GM21360 (cell line): ENCODE measurements around the gene MSI2.
"Not testable (repeated sequence)": the region's sequence is repeated elsewhere in the genome, so short reads cannot be mapped to it uniquely, and the experiment has no call there.

ENCODE experiments used
- ATAC-seq: cut with Tn5 transposase; IDR thresholded peaks from one replicate; pipeline ENCODE4 v1.9.1; 2021; ENCODE audit warnings: mild to moderate bottlenecking, moderate library complexity; ENCODE audit not compliant: unreplicated experiment

The MSI2 gene

DNA sequence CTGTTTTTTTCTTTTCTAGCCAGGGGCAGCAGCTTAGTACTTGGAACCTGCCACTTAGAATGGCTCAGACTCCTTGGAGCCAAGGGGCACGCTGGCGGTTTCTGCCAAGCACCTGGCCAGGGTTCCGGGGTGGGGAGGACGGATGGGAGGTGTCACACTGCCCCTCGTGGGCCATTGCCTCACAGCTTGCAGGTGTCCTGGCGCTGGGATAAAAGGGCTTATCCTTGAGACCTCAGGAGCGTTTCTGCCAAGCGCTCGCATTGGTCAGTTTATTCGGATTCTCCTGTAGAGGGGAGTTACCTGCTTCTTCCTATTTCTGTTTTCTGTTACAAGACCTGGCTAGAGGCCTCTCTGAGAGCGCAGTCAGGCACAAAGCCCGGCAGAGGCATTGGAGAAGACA is 234.6 kb downstream of the MSI2 start:
- ATAC-seq = no peak

DNA sequence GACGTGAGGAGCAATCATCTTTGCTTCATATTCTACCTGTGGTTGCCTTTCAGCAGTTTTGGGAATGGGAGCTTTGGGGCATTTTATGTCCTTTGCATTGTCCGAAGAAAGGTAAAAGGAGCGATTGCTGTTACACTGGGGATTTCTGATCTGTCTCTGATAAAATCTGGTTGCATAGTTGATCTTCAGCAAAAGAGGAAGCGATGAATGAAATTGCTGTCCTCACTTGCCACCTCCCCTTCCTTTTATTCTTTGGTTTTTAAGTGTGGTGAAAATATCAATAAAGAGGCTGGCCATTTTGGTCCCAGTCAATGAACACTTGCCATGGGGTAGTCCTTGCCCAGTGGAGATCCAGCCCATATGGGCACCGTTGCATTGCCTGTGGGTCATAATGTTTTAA is 236.8 kb downstream of the MSI2 start:
- ATAC-seq = no peak

DNA sequence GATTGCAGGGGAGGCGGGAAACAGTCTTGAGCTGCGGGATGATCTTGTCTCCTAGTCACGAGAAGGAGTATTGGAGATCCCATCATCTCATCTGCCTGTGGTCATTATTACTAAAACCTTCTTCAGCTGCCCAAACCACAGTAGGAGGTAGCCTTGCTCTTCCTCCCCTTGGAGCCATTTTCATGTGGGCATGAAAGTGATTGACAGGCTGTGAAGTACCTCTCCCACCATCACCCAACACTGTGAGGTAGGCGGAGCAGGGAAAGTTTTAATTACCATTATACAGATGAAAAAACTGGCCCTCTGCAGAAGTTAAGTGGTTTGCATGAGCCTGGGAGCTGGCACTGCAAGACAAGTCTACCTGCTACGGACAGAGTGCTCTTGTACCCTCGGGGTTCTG is 237.3 kb downstream of the MSI2 start:
- ATAC-seq = no peak

DNA sequence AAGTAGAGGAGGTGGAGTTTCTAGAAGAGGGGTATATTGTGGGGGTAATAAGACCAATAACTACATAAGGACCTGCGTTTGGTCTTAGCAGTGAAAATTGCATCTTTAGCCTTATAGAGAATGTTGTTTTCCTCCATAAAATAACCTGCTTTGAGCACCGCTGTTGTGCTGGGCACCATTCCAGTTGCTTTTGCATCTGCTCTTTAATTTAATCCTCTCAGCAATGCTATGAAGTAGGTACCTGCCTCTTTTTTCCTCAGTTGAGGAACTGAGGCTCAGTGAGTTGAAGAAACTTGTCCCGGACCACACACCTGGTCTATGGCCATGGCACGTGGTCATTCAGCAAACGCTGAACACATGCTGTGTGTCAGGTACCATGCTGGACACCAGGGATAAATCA is 238.1 kb downstream of the MSI2 start:
- ATAC-seq = no peak

DNA sequence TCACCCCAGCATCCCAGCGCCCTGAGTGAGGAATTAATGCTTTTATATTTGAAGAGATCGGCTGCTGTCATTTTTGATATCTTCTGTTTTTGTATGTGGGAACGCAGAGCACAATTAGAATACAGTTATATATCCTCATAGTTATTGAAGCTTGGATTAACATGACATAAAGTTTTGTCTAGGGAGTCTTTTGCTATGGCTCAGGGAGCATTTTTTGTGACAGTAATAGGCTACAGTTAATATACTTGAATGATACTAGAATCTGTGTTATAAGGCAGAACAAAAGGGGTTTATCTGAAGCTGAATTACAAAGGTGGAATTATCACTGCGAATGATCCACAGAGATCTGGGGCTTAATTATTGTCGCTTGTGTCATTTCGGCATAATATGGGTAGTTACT is 239.4 kb downstream of the MSI2 start:
- no peak for ATAC-seq

DNA sequence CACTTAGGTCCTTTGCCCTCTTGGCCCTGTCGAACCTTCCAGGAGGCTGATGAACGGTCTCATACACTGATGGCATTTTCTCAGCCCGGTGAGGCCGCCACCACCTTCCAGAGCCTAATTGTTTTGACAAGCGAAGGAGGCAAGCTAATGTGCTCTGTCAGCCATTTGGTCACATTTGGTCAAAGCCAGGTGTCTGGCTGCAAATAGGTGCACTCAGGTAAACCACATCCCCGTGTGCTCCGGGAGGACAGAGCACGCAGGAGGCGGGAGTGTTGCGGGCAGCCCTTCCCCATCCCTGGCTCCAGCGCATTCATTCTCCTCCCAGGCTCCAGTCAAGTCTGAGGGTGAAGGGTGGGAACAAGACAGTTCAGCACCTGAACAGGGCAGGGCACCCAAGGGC is 240.1 kb downstream of the MSI2 start:
- ATAC-seq = no peak

DNA sequence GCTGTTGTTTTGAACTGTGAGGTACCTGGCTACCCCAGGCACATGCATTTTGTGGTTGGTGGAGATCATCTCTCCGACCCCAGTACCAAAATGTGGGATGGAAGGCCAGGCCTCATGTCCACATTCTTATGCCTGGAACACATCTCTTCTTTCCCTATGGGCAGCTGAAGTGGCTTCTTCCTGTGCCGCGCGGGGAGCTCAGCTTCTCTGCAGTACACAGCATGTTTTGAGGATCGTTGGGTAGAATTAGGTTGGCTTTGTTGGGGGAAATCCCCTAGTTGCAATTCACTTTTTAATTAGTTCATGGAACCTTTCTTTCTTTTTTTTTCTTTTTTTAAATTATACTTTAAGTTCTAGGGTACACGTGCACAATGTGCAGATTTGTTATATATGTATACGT is 242.1 kb downstream of the MSI2 start:
- ATAC-seq = no peak

DNA sequence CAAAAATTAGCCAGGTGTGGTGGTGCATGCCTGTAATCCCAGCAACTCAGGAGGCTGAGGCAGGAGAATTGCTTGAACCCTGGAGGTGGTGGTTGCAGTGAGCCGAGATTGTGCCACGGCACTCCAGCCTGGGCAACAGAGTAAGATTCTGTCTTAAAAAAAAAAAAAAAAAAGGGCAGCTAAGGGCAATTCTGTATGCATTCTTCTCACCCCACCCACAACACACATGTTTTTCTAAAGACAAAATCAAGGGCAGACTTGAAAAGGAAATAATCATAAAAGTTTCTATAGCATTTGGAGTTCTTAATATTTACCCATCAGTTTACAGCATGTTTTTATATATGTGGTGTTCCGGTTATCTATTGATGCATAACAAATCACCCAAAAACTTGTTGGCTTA is 242.9 kb downstream of the MSI2 start:
- not testable (repeated sequence) for ATAC-seq

DNA sequence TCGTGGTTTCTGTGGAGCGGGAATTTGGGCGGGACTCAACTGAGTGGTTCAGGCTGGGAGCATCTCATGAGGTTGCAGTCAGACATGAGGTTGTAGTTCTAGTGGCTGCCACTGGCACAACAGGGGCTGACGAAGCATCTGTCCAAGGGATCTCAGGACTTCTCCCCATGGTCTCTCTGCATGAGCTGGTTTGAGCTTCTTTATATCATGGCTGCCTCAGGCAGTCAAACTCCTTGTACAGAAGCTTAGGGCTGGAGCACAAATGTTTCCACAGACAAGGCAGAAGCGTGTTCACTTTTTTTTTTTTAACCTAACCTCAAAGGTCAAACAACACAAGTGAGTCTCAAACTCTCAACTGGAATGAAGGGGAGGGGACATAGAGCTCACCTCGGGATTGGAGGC is 243.3 kb downstream of the MSI2 start:
- no peak for ATAC-seq

DNA sequence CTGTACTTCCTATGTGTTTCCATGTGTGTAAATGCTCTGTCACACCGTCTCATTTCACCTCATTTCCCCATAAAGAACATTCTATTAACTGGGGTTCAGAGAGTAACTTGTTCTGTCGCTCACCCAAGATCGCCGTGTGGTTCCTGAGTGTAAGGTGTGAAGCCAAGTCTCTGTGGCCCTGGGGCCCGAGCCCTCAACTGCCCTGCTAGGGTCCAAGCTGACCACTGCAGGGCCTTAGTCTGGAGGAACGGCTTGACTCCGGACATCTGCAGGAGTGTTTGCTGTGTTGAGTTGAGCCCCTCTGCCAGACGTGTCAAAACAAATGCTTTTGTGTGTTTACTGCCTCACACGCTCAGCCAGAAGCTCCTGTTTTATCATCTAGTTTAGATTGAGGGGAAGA is 244.7 kb downstream of the MSI2 start:
- ATAC-seq = no peak

DNA sequence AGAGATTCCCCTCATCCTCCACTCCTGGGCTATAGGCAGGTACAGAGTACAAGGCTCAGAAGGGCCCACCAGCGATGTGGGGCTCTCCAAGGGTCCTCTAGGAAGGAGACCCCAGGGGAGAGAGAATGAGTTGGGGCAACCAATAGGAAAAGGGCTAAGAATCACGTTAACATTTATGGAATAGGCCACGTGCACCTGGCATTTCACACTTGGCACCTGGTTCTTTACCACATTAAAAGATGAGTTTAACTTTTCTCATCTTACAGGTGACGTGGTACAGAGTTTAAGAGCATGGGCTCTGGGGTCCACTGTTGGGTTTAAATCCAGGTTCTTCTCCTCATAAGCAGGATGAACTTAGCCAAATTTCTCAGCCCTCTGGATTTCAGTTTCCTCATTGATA is 245.7 kb downstream of the MSI2 start:
- no peak for ATAC-seq

DNA sequence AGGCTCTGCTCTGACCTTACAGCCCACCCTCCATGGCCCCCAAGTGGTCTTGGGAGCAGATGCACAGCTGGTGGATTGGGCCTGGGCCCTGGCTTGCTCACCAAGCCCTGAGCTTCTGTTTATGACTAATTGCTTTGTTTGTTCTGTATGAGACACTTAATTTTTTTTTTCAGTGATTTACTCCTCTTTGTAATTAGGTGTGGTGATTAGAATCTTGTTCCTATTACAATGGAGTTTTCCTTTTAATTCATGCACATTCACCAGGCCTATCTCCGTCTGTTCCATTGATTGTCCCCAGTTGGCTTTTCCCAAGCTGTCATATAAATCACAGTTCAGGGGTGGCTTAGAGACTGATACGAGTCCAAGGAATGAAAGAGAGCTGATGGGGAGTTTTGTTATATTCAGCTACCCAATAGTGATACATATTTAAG is 246.5 kb downstream of the MSI2 start:
- no peak for ATAC-seq

DNA sequence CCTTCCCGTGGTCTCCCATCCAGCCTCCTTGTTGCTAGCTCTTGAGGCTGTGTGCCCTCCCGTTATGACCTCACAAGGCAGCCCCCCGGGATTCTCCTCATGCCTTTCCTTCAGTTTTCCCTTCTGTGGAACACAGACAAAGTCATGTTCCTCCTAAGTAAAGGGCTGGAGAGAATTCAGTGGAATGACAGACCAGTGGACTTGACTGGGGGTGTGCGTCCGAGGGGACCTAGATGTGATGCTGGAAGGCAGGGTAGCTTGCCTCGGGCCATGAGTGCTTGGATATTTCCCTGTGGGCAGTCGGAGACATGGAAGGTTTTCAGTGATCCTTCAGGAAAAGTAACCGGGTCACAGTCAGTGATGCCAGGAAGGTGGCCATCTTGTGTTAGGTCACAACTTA is 247.9 kb downstream of the MSI2 start:
- no peak for ATAC-seq

DNA sequence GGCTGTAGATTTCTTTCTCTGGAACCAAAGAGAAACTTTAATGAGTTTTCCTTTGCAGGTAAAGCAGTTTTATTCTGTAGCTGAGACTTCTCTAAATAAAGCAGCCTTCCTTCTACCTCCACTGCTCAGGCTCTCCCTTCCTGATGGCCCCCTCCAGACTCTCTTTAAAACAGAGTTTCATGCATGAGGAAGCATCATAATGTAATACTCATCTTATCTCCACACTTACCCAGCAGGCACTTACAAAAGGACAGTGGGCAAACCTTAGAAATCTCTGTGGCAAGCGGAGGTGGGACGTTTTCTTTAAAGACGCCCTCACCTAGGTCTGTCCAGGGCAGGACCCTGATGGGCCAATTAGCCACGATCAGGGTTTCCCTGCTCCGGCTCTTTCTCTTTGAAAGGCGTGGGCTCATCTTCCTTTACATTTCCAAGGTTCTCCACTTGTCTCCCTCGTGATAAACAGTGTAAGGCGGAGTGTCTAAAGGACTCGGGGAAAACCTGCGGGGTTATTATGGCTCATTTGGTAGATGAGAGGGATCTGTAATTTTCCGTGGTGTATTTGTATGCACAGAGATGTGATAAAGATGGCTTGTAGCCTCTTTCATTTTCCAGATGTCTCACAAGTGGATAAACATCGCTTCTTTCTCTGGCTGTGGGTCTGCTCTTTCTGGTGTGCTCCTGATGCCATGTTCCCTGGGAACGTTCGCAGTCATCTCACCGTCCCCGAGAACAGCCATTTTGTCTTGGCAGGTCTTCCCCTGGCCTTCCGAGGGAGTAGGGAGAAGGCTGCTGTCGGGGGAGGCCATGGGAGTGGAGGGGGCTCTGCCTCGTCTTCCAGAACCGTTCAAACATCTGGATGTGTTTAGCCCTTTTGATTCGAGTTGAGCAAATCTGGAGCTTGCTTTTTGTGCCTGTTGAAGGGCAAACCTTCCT is 249.8 kb downstream of the MSI2 start:
- ATAC-seq = no peak

DNA sequence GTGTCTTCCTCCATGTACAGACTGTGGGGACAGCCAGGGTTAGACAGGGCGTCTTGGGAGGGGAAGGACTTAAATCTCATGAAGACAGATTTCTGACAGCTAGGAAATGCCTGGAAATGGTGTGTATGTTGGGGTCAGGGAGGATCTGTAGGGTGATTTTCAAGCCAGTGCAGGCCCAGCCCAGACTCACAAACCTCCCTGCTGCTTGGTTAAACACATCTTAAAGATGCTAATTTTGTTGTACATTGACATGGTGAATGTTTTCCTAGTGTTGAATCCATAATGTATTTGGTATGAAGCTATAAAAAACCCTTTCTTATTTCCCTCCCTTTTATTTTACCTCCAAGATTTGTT is 250.4 kb downstream of the MSI2 start:
- ATAC-seq = no peak

DNA sequence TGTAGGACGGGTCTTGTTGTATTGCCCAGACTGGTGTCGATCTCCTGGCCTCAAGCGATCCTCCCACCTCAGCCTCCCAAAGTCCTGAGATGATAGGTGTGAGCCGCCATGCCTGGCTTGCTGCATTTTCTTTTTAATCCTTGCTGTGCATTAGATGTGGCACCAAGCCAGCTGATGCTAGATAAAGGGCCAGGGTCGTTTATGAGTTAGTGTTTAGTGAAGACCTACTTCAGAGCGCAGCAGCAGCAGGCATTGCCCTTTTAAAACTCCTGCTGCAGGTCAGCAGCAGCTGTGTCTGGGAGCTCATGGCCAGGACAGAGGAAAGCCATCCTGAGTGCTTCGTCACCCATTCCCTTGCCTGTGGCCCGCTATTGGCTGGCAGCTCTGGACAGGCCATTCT is 251.5 kb downstream of the MSI2 start:
- ATAC-seq = no peak

DNA sequence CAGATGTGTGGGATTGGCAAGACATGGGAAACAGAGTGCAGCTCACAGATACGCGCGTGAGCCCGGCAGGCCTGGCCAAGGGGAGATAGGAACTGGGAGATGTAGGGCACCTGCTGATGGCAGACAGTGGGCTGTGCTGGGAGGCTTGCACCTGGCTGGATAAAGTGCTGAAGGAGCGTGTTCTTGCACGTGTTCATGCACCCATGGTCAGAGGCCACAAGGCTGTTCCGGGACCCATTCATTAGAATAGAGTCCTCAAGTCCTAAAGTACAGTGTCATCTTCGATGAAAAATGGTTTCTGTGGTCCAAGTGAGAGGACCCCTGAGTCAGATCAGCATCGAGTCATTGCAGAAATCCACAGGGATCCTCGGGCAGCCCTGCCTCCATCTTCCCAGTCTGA is 252.3 kb downstream of the MSI2 start:
- ATAC-seq = no peak

DNA sequence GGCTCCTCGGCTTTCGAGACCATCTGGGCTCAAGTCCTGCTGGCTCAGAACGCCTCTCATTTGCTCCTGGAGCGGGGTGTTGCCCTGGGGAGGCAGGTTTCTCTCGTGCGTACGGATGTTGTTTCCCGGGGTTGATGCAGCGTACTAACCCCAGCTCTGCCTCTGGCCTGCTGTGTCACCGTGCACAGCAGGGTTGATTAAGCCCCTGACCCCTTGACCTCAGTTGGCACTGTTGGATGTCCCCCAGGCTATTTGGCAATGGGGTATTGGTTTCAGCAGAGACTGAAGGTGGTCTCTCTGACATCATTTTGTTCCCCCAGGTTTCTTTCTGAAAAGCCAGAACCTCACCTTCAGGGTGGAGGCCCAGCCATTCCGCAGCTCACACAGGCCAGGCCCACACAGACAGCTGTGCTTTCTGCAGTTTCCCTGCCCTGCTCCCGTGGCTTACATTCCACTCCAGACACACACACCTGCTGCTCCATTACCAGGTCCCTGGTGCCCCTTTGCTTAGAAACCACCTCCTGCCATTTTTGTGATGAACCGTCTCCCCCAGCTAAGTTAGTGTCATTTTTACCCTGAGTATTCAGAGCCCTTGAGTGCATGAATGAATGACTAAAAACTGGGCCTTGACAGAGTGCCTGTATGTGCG is 255.3 kb downstream of the MSI2 start:
- no peak for ATAC-seq

DNA sequence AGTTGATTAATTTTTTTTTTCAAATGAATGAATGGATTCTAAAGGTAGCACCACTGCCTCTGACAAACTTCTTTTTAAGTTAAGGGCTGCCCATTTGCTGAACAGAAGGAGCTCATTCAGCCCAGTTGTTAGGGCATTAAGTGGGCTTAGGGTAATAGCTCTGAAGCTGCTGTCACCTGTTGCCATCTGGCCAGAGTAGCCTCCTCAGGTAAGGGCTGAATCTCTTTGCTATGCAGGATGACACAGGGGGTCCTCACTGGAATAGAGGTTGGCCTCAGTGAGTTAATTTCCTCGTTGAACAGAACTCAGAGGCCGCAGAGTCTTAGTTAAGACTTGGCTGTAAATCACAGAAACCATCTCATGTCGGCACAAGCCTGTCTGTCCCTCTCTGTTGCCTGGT is 255.9 kb downstream of the MSI2 start:
- ATAC-seq = no peak

DNA sequence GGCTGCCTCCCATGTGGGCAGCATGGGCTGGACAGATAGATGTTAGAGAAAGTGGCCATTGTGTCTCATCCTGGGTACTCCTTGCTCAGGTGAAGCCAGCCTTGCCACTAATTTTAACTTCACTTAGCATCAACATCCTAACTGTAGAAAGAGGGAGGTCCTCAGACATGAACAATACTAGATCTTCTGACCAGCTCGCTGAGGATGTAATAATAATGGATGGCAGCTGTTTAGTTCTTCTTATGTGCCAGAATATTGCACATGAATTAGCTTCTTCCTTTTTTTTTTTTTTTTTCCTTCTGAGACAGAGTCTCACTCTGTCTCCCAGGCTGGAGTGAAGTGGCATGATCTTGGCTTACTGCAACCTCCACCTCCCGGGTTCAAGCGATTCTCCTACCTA is 256.4 kb downstream of the MSI2 start:
- ATAC-seq = no peak

DNA sequence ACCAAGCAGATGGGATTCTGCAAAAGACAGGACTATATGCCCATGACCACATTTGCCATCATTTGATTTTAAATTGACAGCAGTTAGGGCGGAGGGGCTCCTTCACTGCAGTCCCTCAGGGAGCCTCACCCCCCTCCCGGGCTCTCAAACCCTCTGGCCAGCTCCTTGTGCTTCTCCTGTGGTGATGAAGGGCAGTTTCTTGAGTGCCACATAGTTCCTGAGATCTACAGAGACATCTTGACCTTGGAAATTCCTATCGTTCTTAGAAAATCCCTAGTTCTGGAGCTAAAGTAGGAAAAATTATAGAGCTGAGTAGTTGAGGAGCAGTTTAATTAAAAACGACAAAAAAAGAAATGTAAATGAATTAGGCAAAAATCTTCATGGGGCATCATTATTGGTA is 257.2 kb downstream of the MSI2 start:
- ATAC-seq = no peak

DNA sequence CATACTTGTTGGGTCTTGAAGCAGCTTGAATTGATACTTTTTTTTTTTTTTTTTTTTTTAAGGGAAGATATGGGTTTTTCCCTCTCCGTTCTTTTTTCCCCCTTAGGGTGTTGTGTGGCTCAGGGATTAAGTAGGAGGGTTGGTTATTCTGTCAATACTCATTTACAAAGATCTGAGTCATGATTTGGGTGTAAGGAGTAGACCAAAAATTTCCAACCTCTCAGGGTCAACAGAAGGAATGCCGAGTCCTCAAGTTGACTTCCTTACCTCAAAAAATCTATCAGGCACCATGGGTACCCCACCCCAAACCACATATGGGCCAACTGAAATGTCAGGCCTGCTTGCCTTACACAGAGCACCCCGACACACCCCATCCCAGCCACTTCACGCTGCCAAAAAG is 258.3 kb downstream of the MSI2 start:
- ATAC-seq = no peak
